CD4-positive, alpha-beta T cell treated with Interleukin-12 subunit alpha and Interleukin-12 subunit beta, for 1 hour (primary cell): ENCODE results near the gene ANKRD28.
A peak's percentile ranks its signal among the peaks of the same experiment; 100 is the strongest.

Experiments used
- DNase-seq: peaks from one replicate; pipeline ENCODE4 v3.0.0-alpha.2; 2020

Gene ANKRD28

DNA sequence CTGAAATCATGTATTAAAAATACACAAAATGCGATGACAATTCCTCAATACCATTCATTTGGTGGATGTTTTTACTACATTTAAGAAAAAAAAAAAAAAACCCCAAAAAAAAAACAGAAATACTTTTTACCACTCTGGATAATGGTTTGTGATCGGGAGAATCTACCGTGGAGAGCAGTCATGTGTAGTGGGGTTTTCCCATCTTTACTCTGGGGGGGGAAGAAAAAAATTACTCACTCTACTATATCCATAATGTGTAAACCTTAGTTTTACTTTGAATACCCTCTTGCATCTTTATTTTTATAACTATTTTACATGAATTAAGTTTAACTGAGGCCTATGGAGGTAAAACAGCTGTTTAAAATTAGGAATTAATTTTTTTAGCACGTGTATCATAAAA, 83.3 kb downstream of the ANKRD28 start:
- DNase-seq, result no peak

DNA sequence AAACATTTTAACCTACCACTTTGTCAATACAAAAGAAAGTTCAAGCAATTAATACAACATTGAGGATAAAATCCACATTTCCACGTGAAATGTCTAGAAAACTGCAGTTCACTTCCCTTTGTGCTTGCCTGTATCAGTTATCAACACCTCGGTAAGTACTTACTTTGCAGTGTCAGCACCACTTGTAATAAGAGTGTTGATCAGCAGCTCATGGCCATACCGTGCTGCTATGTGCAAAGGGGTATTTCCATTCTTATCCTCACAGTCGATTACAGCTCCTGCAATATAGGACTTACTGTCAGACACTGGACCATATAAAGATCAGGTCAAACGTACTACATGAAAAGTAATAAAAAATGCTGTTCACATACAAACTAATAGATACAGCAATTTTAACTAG, 84.4 kb downstream of the ANKRD28 start:
- DNase-seq, result no peak

DNA sequence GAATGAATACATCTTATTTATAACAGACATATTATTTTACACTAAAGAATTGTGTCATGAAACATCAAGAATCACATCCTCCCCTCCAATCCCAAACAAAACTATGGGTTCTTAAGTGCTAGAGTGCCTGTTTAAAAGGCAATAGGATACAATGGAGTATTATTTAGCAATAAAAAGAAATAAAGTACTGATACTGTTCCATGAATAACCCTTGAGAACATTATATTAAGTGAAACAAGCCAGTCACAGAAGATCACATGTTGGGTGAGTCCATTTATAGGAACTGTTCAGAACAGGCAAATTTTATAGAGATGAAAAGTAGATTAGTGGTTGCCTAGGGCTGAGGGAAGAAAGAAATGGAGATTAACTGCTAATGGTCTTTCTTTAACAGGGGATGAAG, 86.5 kb downstream of the ANKRD28 start:
- DNase-seq, result no peak

DNA sequence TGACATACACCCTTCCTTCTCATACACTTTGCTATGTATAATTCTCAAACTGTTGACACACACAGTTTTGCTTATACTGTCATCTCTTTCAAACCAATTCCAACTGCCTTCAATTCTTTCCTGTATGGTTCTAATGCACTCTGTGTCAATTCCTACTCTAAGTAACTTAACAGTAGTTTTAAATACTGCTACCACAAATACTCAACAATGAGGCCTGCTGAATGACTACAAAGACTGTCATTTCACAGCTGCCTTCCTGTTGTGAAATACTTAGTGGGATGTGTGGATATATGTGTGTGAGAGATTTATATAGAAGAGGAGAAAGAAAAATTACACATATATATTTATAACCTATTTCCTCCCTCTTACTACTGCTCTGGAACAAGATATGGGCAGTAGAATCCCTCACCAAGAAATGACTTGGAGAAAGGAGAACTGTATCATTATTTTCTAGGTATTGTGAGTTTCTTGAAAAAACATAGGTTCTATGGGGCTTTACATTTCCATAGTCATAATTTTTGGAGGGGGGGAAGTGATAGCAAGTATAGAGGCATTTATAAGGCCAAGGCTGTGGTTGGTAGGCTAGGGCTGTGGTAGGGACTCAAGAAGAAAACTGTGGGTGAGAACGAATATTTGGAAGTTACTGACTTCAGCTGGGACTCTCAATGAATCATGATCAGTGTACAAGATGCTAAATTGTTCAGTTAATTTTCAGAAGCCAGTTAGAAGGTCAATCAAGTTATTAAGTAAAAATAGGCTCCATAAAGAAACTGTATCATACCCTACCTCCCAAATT, 88.7 kb downstream of the ANKRD28 start:
- DNase-seq, result no peak

DNA sequence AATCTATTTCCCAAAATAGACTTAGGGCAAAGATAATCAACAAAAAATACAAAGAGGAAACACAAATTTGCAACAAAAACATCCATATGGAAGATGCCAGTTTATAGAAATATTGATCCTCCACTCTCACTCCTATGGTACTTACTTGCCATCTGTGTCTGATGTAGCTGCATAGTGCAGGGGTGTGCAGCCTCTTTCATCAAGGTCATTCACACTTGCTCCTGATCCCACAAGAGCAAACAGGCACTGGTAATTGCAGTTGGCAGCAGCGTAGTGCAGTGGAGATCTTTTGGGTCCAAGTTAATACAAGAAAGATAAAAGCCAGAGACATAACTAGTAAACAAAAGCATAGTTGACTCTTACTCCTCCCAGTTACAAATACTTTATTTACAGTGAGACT, 90.0 kb downstream of the ANKRD28 start:
- DNase-seq, result no peak

DNA sequence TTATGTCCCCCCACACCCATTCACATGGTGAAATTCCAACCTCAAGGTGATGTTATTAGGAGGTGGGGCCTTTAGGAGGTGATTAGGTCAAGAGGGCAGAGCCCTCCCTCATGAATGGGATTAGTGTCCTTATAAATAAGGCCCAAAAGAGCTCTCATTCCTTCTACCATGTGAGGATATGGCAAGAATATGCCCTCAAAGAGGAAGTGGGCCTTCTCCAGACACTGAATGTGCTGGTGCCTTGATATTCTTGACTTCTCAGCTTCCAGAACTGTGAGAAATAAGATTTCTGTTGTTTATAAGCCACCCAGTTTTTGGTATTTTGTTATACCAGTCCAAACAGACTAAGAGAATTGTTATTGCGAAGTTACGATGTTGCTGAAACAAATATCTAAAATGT, 94.4 kb downstream of the ANKRD28 start:
- DNase-seq, result no peak

DNA sequence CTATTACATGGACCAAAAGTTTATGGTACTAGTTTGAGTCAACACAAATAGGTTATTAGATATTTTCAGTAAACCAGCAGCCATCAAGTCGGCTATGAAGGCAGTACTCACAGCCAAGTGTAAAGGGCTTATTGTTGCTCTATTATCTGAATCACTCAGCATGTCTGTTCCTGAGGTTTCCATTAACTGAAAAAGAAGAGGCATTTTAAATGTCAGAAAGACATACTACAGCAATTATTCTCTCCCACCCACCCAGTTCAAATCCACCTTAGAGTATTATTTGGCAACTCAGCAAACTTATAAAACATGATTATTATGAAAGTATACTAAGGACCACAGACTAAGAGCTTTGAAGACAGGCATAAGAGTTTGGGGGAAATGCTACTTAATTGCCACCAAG, 103.2 kb downstream of the ANKRD28 start:
- DNase-seq, result no peak

DNA sequence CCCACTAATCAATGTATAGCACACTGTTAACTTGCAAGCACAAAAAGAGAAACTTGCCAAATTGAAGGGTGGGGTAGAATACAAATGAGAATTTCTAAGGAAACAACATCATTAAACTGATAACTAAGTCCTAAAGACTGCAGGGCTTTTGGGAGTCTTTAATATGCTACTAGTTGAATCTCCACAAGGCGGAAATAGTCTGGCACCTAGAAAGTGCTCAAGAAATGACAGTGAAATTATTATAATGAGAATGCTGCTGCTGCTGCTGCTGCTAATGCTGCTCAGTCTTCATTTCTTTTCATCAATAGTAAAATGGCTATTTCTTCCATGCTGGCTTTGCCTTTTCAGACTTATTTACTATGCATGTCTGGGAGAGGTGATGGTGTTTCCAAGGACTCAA, 104.4 kb downstream of the ANKRD28 start:
- DNase-seq, result no peak

DNA sequence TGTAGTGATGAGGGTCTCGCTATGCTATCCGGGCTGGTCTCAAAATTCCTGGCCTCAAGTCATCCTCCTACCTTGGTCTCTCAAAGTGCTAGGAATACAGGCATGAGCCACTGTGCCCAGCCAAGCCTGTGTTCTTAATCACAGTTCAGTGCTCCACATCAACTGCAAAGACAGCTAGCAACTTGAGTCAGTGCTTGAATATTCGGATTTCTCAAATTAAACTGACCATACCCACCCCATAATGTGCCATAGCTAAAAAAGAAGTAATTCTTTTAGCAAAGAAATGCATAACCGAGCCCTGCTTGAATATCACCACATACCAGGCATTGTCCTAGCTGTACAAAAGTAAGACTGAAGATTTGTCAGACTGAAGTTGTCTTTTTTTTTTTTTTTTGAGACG, 107.0 kb downstream of the ANKRD28 start:
- DNase-seq, result no peak

DNA sequence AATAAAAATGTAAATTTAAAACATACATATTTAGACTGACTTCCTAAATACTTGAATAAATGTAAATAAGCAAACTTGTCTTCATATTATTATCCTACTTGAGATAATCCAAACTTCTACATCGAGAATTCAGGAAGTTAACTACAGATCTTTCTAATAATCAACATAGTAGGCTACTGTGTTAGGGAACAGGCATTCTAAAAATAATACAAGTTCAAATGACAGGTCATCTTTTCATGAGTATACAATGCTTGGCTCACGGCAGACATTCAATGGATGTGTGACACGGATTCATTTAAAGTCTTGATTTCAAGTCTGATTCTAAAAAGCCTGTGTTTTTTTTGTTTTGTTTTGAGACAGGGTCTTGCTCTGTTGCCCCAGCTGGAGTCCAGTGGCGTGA, 107.5 kb downstream of the ANKRD28 start:
- DNase-seq, result no peak

DNA sequence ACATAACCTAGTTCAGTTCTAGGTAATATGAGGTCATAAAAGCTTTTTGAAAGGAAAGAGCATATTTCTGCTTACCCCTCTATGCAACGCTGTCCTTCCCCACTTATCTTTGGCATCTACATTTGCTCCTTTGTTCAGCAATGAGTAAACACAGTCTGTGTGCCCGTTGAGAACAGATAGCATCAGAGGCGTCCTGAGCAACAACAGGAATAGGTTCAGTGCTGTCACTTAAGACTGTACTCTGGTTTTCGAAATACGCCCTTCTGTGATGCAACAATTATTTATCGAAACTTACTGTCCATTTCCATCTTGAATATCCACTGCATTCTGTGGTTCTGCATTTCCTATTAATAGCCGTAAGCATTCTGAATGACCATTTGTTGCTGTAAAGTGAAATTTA, 111.9 kb downstream of the ANKRD28 start:
- DNase-seq, result peak; percentile 6

DNA sequence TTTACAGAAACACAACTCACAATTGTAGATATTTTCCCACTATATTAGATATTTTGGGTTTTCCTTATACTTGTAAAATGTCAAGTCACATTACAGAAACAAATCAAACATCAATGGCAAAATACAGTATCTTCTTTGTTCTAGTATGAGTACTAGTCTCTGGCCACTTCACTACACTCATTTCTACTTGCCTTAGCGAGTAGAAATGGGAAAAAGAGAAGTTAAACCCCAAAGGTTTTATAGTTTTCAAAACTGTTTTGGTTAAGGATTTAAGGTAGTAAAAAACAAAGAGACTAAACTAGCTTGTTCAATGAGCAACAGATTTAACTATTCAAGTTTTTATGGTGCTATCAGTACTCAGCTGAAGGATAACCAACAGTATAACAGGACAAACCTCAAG, 114.5 kb downstream of the ANKRD28 start:
- no peak for DNase-seq

DNA sequence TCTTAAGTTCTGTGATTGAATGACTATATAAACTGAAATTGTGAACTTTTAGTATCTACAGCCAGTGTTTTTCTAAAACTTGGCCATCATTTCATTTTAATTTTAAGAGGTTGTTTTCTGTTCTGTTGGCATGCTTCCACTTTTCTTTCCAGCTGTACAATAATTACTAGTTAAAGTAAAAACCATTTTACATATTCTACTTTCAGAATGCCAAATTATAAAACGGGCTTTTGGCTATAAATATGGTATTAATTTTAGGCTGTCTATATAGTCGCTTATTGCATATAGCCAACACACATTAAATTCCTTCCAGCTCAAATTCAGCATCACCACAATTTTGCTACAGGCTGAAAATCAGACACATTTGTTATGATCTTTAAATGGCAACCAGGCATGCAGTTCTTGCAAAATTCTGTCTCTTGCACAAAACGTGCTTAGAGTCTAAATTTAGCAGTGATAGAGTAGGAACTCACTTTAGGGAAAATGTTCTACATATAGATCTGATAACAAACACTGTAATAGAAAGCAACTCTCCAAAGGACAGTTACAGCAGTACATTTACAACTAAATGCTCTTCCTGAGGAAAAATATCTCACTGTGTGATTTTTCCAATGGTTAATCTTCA, 115.1 kb downstream of the ANKRD28 start:
- no peak for DNase-seq

DNA sequence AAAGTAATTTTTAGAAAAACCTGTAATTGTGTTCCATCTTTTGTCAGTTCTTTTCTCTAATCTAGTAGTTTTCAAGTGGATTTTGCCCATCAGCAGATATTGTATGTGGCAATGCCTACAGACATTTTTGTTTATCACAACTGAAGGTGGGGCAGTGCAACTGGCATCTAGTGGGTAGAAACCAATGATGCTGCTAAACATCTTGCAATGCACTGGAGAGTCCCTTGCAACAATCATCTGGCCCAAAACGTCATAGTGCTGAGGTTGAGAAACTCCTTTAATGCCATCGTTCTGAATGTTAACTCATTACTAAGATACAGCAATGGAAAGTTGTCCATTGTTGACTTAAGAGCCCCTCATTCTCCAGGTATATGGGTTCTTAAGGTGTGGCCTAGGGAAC, 116.1 kb downstream of the ANKRD28 start:
- no peak for DNase-seq

DNA sequence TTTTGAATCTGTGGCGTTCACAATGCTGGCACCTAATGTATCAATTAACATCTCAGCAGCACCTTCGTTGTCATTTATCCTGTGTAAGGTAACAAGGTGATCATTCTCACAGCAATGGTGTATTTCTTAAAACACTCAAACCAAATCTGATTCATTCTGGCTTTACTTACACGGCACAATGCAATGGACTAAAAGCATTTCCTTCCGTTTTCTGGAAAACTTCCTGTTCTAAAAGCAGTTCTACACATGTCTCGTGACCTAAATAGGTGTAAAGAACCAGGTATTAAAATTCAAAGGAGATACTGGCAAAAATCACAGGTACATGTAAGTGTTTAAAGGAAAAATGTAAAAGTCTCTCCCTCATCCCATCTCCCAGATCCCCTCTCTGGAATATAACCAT, 118.5 kb downstream of the ANKRD28 start:
- DNase-seq, result no peak

DNA sequence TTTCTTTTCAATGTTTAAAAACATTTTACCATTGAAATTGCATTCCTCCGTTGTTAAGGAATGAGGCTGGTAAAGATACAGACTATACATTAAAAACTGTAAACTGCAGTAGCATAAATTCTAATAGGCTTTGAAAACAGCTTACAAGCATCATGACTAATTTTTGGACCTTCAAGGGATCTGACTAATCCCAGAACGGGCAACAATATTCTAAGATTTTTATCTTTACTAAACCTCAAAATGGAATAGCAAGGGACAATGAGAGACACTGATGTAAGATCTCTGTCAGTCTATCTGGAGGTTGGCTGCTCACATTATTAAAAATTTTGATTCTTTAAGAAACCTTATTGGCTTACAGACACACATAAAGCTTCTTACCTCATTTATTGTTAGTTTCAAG, 121.5 kb downstream of the ANKRD28 start:
- no peak for DNase-seq

DNA sequence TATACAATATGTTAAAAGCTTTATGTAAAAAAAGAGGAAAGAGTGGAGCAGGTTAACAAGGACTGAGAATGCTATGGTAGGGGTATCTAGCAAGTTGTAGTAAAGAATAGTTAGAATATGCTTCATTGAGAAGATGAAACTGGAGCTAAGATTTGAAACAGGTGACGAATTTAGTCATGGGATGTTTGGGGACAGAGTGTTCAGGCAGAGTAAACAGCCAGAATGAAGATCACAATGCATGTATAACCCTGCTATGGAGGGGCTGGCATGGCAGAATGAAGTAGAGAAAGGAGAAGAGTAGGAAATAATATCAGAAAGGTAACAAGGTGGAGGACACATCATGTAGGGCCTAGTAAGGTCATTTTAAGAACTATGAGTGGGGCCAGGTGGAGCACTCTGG, 124.2 kb downstream of the ANKRD28 start:
- DNase-seq, result no peak

DNA sequence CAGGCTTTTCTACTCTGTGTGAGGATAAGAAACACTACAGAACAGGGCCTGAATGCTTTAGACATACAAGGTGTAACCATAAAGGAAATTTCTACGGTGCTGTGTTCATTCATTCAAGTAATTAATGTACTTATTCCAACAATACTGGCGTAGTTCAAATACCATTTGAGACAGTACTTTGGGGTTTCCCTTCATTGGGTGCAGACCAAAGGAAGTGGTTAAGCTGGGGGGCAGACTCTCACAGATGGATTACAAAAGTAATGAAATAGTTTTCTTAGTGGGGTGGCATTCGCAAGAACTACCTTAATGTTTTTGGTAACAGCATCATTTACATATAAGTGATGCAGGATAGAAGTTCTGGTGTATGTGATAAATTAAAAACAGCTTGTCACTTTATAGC, 130.3 kb downstream of the ANKRD28 start:
- peak; percentile 64 for DNase-seq

DNA sequence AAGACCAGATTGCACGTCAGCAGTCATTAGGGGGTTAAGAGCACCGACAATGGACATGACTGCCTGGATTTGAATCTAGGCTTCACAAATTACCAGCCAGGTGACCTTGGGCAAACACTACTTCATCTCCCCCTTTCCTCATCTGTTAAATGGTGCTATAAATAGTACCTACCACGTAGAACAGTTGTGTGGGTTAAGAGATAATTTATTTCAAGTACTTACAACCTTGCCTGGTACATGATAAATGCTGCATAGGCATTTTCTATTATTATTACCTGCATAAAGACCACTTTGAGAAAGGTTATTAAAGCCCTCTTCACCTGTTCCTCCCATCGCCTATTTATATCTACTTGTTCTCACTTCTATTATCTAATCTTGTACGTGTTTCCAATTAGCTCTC, 131.5 kb downstream of the ANKRD28 start:
- no peak for DNase-seq

DNA sequence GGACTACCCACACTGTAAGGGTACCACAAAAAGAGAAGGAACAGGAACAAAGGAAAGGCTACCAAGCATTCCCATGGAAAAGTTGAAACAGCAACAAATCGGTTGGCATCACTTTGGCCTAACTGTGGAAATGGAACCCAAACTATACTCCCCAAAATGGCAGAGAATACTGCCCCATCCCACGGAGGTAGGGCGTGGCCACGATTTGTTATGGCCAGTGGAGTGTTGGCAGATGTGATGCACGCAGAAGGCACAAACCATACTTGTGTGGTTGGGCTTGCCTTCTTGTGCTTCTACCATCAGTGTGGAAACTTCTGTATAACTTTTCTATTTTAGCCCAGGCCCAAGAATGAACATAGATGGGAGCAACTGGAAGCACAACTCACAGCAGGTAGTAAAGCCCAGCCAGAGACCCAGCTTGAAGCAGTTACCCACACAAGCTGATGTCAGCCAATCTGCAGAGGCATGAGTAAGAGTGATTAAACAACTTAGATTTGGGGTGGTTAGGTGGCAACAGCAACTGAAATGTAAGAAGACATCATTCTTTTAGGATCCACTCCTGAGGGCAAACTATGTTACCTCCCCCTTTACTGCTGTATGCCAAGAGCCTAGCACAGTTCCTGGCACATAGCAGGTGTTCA, 132.1 kb downstream of the ANKRD28 start:
- DNase-seq, result no peak

DNA sequence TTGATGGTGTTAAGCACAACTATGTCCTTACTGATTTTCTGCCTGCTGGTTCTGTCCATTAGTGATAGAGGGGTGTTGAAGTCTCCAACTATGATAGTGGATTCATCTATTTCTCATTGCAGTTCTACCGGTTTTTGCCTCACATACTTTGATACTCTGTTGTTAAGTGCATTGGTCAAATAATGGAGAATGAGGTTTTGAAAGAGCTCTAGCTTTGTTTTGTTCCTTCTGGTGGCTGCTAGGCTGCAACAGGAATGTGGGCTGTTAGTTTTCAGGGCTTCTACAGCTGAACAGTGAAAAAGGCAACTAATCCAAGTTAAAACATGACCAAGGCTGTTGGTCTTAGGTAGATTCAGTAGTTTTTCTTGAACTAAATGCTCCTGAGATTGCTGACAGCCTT, 133.6 kb downstream of the ANKRD28 start:
- no peak for DNase-seq

DNA sequence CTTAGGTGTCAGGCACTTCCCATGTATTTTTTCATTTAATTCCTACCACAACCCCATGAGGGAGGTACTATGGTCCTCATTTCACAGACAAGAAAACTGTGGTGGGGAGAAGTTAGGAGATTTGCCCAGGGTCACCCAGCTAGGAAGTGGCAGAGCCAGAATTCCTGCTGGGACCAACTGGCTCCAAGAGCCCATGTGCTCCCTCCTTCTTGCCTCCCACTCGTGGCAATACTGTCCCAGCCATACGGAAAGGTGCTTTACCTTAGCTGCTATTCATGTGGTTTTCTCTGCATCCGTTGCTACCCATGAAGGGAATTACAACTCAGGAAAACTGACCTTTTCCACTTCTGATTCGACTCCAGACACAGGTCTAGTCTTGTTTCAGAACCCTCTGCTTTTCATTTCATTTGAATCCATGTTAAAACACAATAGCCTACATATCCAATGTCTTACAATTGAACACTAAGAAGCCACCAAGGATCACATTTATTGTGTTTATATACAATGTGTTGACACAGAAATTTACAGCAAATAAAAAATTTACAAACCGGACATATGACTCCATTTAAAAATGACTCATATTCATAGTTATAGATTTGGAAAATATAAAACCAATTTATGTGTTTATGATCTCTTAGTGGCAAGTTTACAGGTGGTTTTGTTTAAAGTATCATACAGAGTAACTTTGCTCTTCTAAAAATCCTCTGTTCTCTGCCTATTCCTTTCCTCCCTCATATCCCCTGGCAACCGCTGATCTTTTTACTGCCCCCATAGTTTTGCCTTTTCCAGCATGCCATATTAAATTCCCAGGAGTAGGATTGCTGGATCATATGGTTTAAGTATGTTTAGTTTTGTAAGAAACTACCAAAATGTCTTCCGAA, 137.5 kb downstream of the ANKRD28 start:
- no peak for DNase-seq

DNA sequence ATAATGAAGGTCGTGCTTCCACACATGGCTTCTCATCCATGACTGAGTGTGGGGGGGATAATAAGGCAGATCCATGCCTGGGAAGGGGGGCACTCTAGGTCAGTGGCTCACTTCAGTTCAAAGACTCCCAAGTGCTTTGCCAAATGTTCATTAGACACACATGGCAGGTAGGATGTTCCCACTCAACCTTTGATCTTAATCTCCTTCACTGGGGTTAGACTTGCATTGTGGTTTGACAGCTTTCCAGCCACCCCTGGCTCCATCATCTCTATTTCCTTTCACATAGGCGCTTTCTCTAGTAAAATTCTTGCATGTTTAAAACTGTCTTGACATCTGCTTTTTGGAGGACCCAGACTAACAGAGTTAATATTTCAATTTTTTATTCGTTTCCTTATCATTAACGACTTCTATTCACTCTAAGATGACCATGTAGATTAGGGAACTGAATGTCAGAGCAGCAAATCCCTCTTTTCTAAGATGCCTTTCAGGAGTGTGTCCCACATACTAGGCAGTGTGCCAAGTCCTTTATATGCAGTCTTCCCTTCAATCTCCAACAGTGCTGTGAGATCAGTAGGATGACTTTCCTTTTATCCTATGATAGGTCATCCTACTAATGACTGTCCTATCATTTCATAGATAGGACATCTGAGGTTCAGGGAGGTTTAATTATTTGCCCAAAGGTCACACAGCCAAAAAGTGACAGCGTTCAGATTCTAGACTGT, 138.4 kb downstream of the ANKRD28 start:
- DNase-seq, result no peak
